Measurements from ENCODE around the gene GLRX3. TPM values are rescaled to one million over a fixed set of nuclear protein-coding genes. Genes with fewer than 3 reads are reported as not detected.

GLRX3 gene
- total RNA-seq, 1 experiment from 2014 or later: 142 TPM

GRCh38 chr10:130227883-130228282, 91.7 kb downstream of the GLRX3 start (continued):
- no peak for TF ChIP-seq ARID4B (CRISPR knock-in tag; IDR thresholded peaks at IDR 0.05; ENCODE audit: borderline replicate concordance)
- TF ChIP-seq ZNF263 (CRISPR knock-in tag; IDR thresholded peaks at IDR 0.05; ENCODE audit: low read depth): no peak

Other genes with a start within 250 kb of the GLRX3 start
- 1.1 to 1.2 TPM (median 1.1 TPM) in 3 replicates for gene EBF3, start 172.1 kb upstream of the GLRX3 start, total RNA-seq (2021)
- 1.4 to 1.9 TPM (median 1.6 TPM) in 3 replicates for gene C10orf143, start 25.6 kb upstream of the GLRX3 start, total RNA-seq (2021)